ENCODE results near the gene UBE2E1. TPM values are rescaled to one million over a fixed set of nuclear protein-coding genes. Genes with fewer than 3 reads are reported as not detected.
"Not testable (repeated sequence)": the region's sequence is repeated elsewhere in the genome, so short reads cannot be mapped to it uniquely, and the experiment has no call there.

The UBE2E1 gene
- total RNA-seq, 1 experiment from 2014 or later = 81.6 TPM

- Histone ChIP-seq H3K27me3 (no peaks in the 10 kb centered on the region), H3K9me3 (no peaks in the 10 kb centered on the region), H3K4me3 (no peak overlapping the region), H3K36me3 (peaks cover 10% of the 10 kb centered on the region)
- no peak for DNase-seq
These were observed 107.4 kb downstream of the UBE2E1 start for GRCh38 chr3:23913182-23913581.

GRCh38 chr3:23913873-23914743 lies 108.4 kb downstream of the UBE2E1 start:
- Histone ChIP-seq H3K9me3 (no peaks in the 10 kb centered on the region), H3K4me3 (no peak overlapping the region), H3K36me3 (peaks cover 19% of the 10 kb centered on the region), H3K27me3 (no peaks in the 10 kb centered on the region)
- DNase-seq = no peak

- peak overlapping the region; percentile 96 for H3K4me3 ChIP-seq
- peaks cover 34% of the 10 kb centered on the region for H3K36me3 ChIP-seq
- no peak for DNase-seq
- H3K9me3 ChIP-seq = no peaks in the 10 kb centered on the region
- no peaks in the 10 kb centered on the region for H3K27me3 ChIP-seq
These were observed 109.9 kb downstream of the UBE2E1 start for GRCh38 chr3:23915537-23916108.

GRCh38 chr3:23916152-23916885 lies 110.6 kb downstream of the UBE2E1 start:
- DNase-seq = no peak
- peaks cover 38% of the 10 kb centered on the region for H3K36me3 ChIP-seq
- H3K4me3 ChIP-seq = peak overlapping the region; percentile 96
- no peaks in the 10 kb centered on the region for H3K9me3 ChIP-seq
- H3K27me3 ChIP-seq = no peaks in the 10 kb centered on the region

- Histone ChIP-seq H3K4me3 (peak within 1 kb of the TSS; percentile 96), H3K36me3 (peaks cover 38% of the 10 kb centered on the region), H3K27me3 (no peaks in the 10 kb centered on the region), H3K9me3 (no peaks in the 10 kb centered on the region)
- peak; percentile 95 for DNase-seq
These were observed 111.3 kb downstream of the UBE2E1 start, which contains the start of the genes NKIRAS1 and RPL15 for GRCh38 chr3:23916886-23917678. Gene NKIRAS1 (minus strand): TSS chr3:23916990. CDS start chr3:23910904, 6,086 bp downstream. Gene RPL15 (plus strand): TSS chr3:23917132. CDS start chr3:23917860, 728 bp downstream.

GRCh38 chr3:23917679-23918303 lies 112.0 kb downstream of the UBE2E1 start:
- DNase-seq, H3K27me3 ChIP-seq, H3K9me3 ChIP-seq: not testable (repeated sequence)
- Histone ChIP-seq H3K36me3 (peaks cover 38% of the 10 kb centered on the region), H3K4me3 (peak overlapping the region; percentile 96)

- not testable (repeated sequence) for H3K9me3 ChIP-seq, DNase-seq, H3K27me3 ChIP-seq
- peaks cover 38% of the 10 kb centered on the region for H3K36me3 ChIP-seq
- peak overlapping the region; percentile 96 for H3K4me3 ChIP-seq
These were observed 112.6 kb downstream of the UBE2E1 start for GRCh38 chr3:23918331-23918730.

- no peaks in the 10 kb centered on the region for H3K9me3 ChIP-seq
- DNase-seq = no peak
- peak overlapping the region; percentile 96 for H3K4me3 ChIP-seq
These were observed 113.9 kb downstream of the UBE2E1 start for GRCh38 chr3:23919628-23920027.

GRCh38 chr3:23920151-23920655 lies 114.4 kb downstream of the UBE2E1 start:
- no peaks in the 10 kb centered on the region for H3K27me3 ChIP-seq
- no peak overlapping the region for H3K4me3 ChIP-seq
- peaks cover 38% of the 10 kb centered on the region for H3K36me3 ChIP-seq
- DNase-seq = no peak
- no peaks in the 10 kb centered on the region for H3K9me3 ChIP-seq

More at GRCh38 chr3:23919628-23920027, 113.9 kb downstream of the UBE2E1 start:
- H3K27me3 ChIP-seq = no peaks in the 10 kb centered on the region
- H3K36me3 ChIP-seq = peaks cover 38% of the 10 kb centered on the region

- H3K9me3 ChIP-seq = no peaks in the 10 kb centered on the region
- H3K4me3 ChIP-seq = no peak overlapping the region
- H3K27me3 ChIP-seq = no peaks in the 10 kb centered on the region
- DNase-seq = no peak
- H3K36me3 ChIP-seq = peaks cover 38% of the 10 kb centered on the region
These were observed 115.3 kb downstream of the UBE2E1 start for GRCh38 chr3:23921052-23921511.

- Histone ChIP-seq H3K36me3 (peaks cover 22% of the 10 kb centered on the region), H3K4me3 (no peak overlapping the region), H3K27me3 (no peaks in the 10 kb centered on the region), H3K9me3 (no peaks in the 10 kb centered on the region)
- peak; percentile 8 for DNase-seq
These were observed 118.0 kb downstream of the UBE2E1 start for GRCh38 chr3:23923786-23924185.

GRCh38 chr3:23926246-23926645 lies 120.5 kb downstream of the UBE2E1 start:
- no peak for DNase-seq
- H3K27me3 ChIP-seq = no peaks in the 10 kb centered on the region
- no peak overlapping the region for H3K4me3 ChIP-seq
- H3K9me3 ChIP-seq = no peaks in the 10 kb centered on the region
- no peaks in the 10 kb centered on the region; the same call in 1 of the 2 replicates for H3K36me3 ChIP-seq

GRCh38 chr3:23926736-23927135 lies 121.0 kb downstream of the UBE2E1 start:
- Histone ChIP-seq H3K9me3 (no peaks in the 10 kb centered on the region), H3K4me3 (no peak overlapping the region), H3K27me3 (no peaks in the 10 kb centered on the region), H3K36me3 (no peaks in the 10 kb centered on the region; the same call in 1 of the 2 replicates)
- DNase-seq = no peak

GRCh38 chr3:23928524-23928923 lies 122.8 kb downstream of the UBE2E1 start:
- no peak overlapping the region for H3K4me3 ChIP-seq
- H3K36me3 ChIP-seq = no peaks in the 10 kb centered on the region
- peak; percentile 16 for DNase-seq
- H3K9me3 ChIP-seq = no peaks in the 10 kb centered on the region
- H3K27me3 ChIP-seq = no peaks in the 10 kb centered on the region

GRCh38 chr3:23931597-23931996 lies 125.8 kb downstream of the UBE2E1 start:
- Histone ChIP-seq H3K36me3 (no peaks in the 10 kb centered on the region), H3K27me3 (no peaks in the 10 kb centered on the region), H3K4me3 (no peak overlapping the region), H3K9me3 (no peaks in the 10 kb centered on the region)
- no peak for DNase-seq

- Histone ChIP-seq H3K36me3 (no peaks in the 10 kb centered on the region), H3K9me3 (no peaks in the 10 kb centered on the region), H3K27me3 (no peaks in the 10 kb centered on the region), H3K4me3 (no peak overlapping the region)
- DNase-seq = no peak
These were observed 126.8 kb downstream of the UBE2E1 start for GRCh38 chr3:23932571-23932970.
